Neural crest cell (in vitro differentiated cells): Measurements from ENCODE around the gene CARMIL1. TPM values are rescaled to one million over a fixed set of nuclear protein-coding genes. Genes with fewer than 3 reads are reported as not detected.

Experiments
- DNase-seq: peaks from one replicate; pipeline ENCODE4 v3.0.0; 2021; ENCODE audit warnings: low read depth, mixed read lengths, low spot score
- H3K27ac Mint-ChIP-seq: one replicate; pipeline ENCODE4 v1.8.0; 2021; ENCODE audit warnings: mild to moderate bottlenecking, mixed read lengths; ENCODE audit not compliant: unreplicated experiment
- H3K27me3 Mint-ChIP-seq: 2 replicates; pipeline ENCODE4 v1.8.0; 2021; ENCODE audit warnings: low read depth, mild to moderate bottlenecking, mixed read lengths
- H3K36me3 Mint-ChIP-seq: 2 replicates; pipeline ENCODE4 v1.8.0; 2021; ENCODE audit warnings: low read depth, mild to moderate bottlenecking, mixed read lengths
- H3K4me1 Mint-ChIP-seq: 2 replicates; pipeline ENCODE4 v1.8.0; 2021; ENCODE audit warnings: mixed read lengths
- H3K4me3 Mint-ChIP-seq: one replicate; pipeline ENCODE4 v1.8.0; 2021; ENCODE audit warnings: mild to moderate bottlenecking, mixed read lengths
- H3K9me3 Mint-ChIP-seq: 2 replicates; pipeline ENCODE4 v1.8.0; 2021; ENCODE audit warnings: mixed read lengths
- CTCF ChIP-seq: fragments of 200-600 bp; sonication (generic); conservative IDR thresholded peaks from 2 replicates; pipeline ENCODE4 v1.5.0; 2021; ENCODE audit warnings: antibody characterized with exemption, mild to moderate bottlenecking
- total RNA-seq: library from RNA; stranded (reverse); gene quantifications from 2 replicates; pipeline ENCODE4 v1.2.1, GENCODE V29; 2021

The CARMIL1 gene
- total RNA-seq, 1 donor from 2014 or later = 4.5 TPM

- Mint-ChIP-seq H3K27ac (no peak overlapping the region), H3K36me3 (no peaks in the 10 kb centered on the region)
- no peak for TF ChIP-seq CTCF
Measured at GRCh38 chr6:25307805-25308494, 28.8 kb downstream of the CARMIL1 start.

GRCh38 chr6:25309886-25310285 is 30.7 kb downstream of the CARMIL1 start:
- no peaks in the 10 kb centered on the region for H3K36me3 Mint-ChIP-seq
- TF ChIP-seq CTCF = no peak
- H3K4me1 Mint-ChIP-seq = peaks cover 31% of the 10 kb centered on the region
- no peaks in the 10 kb centered on the region for H3K9me3 Mint-ChIP-seq
- H3K27me3 Mint-ChIP-seq = no peaks in the 10 kb centered on the region
- H3K4me3 Mint-ChIP-seq = no peak overlapping the region
- H3K27ac Mint-ChIP-seq = no peak overlapping the region
- DNase-seq = no peak

More at GRCh38 chr6:25307805-25308494, 28.8 kb downstream of the CARMIL1 start:
- Mint-ChIP-seq H3K9me3 (peaks cover 2% of the 10 kb centered on the region), H3K4me3 (no peak overlapping the region), H3K4me1 (peaks cover 15% of the 10 kb centered on the region), H3K27me3 (no peaks in the 10 kb centered on the region)
- DNase-seq = no peak

- no peak for TF ChIP-seq CTCF
- no peaks in the 10 kb centered on the region for H3K36me3 Mint-ChIP-seq
- no peaks in the 10 kb centered on the region for H3K9me3 Mint-ChIP-seq
- H3K27ac Mint-ChIP-seq = no peak overlapping the region
- no peaks in the 10 kb centered on the region for H3K27me3 Mint-ChIP-seq
- no peak for DNase-seq
- no peak overlapping the region for H3K4me3 Mint-ChIP-seq
- H3K4me1 Mint-ChIP-seq = peaks cover 39% of the 10 kb centered on the region
Measured at GRCh38 chr6:25311331-25311840, 32.2 kb downstream of the CARMIL1 start.

GRCh38 chr6:25312034-25312620 is 33.0 kb downstream of the CARMIL1 start:
- no peaks in the 10 kb centered on the region for H3K36me3 Mint-ChIP-seq
- no peak overlapping the region for H3K4me3 Mint-ChIP-seq
- no peak for TF ChIP-seq CTCF
- peaks cover 39% of the 10 kb centered on the region for H3K4me1 Mint-ChIP-seq
- H3K27ac Mint-ChIP-seq = no peak overlapping the region
- no peaks in the 10 kb centered on the region for H3K27me3 Mint-ChIP-seq
- no peaks in the 10 kb centered on the region for H3K9me3 Mint-ChIP-seq
- DNase-seq = no peak

- no peak overlapping the region for H3K4me3 Mint-ChIP-seq
- no peak for TF ChIP-seq CTCF
- H3K4me1 Mint-ChIP-seq = peaks cover 39% of the 10 kb centered on the region
- H3K27me3 Mint-ChIP-seq = no peaks in the 10 kb centered on the region
- no peaks in the 10 kb centered on the region for H3K9me3 Mint-ChIP-seq
- no peak overlapping the region for H3K27ac Mint-ChIP-seq
- no peak for DNase-seq
- no peaks in the 10 kb centered on the region for H3K36me3 Mint-ChIP-seq
Measured at GRCh38 chr6:25312703-25313102, 33.5 kb downstream of the CARMIL1 start.
